HG03342 (cell line): Measurements from ENCODE around the gene DOCK8.
A peak's percentile ranks its signal among the peaks of the same experiment; 100 is the strongest.

Source experiments
- ATAC-seq: cut with Tn5 transposase; IDR thresholded peaks from one replicate; pipeline ENCODE4 v1.9.1; 2021; ENCODE audit warnings: mild to moderate bottlenecking, moderate library complexity; ENCODE audit not compliant: unreplicated experiment

DOCK8 gene

DNA sequence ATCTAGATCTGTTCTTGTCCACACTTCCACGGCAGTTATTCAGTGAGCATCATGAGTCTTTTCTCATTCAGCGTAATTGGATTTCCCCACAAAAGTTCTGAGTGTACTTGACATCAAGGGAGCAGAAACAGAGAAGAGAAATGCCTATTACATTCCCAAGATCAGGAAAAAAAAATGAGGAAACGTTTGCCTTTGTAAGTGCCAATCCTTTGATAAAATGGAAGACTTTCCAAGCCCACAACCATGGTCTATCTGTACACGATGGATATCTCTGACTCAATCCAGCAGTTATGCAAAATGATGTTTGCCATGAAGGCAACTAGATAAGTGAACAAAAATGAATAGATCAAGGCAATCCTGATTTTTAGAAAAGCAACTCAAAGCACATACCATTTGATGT, 235.9 kb downstream of the DOCK8 start:
- no peak for ATAC-seq

DNA sequence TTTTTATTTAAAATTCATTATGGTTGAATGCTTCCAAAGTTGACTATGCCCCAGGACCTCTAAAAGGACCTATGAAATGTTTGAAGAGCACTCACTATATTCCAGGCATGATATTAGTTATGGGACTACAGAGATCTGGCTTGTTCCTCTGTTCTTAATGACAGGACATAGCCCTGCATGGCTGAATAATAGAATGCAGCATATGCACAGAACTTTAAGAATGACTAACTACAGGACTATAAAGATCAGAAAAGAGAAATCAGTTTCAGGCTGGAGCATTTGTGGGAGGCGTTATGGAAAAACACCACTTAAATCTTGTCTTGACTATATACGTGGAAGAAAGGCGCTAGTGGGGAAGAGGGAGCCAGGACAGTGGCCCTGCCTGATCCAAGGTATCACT, 239.2 kb downstream of the DOCK8 start:
- ATAC-seq: no peak

DNA sequence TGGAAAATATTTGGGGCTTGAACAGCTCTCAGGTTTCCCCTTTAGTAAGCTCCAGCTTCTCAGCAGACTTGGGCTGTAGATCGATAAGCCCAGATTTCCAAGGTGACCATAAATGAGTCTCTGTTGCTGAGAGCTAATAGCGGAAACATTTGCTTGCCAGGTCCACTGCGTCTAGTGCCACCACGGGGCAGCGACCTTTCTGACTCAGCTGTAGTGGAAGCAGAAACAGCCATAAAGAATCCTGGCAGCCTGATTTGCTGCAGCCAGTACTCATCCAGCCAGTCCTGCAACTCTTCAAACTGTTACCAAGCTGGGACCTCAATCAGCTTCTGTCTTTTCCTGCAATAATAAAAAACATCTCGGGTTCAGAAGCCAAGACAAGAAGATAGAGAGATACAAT, 241.7 kb downstream of the DOCK8 start:
- ATAC-seq: no peak

DNA sequence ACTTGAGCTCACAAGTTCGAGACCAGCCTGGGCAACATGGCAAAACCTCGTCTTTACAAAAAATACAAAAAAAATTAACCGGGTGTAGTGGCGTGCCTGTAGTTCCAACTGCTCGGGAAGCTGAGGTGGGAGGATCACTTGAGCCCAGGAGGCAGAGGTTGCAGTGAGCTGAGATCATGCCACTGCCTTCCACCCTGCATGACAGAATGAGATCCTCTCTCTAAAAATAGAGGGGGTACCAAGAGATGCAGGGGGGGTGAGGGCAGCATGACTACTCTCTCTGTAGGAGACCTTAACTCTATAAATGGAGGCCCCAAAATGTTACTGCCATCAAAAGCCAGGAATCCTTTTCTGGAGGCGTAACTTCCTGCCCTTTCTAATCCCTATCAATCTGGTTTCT, 243.9 kb downstream of the DOCK8 start:
- no peak for ATAC-seq

DNA sequence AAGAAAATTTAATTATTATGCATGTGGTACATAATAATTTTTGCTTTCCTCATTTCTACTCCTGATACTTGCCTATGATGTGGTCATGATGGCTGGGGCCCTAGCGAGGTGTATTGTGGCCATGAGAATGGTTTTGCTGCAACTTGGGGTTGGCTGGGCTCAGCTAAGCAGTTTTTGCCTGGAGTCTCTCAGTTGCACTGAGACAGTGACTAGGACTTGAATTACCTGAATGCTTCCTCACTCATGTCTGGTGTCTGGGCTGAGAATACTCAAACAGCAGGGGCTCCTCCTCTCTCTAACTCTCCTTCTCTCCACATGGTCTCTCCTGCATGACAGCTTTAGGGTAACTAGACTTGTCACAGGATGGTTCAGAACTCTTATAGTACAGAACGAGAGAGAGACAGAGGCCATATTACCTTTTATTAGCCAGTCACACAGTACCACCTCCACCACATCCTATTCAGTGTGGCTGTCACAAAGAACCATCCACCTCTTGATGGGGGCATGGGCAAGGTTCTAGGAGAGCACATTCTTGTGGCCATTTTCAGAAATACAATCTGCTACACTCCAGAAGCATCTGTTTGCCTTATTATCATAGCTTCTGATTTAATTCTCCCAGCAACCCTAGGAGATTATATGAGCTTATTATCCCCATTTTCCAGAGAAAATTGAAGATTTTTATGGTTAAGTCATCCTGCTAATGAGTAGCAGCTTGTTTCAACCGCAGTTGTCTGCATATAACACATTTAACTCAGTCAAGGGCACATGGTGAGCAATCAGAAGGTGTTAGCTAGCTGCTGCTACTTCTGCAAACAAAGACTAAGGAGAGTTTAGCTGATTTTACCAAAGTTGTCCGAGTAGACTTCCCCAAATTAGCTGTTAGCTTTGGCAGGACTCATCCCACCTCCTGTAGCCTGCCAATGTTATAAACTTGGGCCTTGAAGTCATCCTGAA, 245.1 kb downstream of the DOCK8 start:
- no peak for ATAC-seq

DNA sequence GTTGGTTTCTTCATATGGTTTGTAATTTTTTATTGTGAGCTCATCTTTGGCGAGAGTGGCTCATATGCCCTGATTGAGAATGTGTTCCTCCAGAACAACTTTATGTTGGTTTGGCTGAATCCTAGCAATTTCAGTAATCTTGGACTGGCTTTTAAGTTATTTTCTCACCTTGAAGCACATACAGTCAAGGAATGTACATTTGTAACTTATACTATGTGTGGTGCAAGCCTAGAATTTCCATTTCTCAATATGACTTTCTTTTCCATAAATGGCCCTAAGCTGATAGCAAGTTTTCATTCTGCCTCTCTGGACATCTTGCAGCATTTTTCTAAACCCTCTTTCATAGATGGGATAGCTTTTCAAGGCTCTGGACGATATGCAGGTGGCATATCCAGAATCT, 247.5 kb downstream of the DOCK8 start:
- no peak for ATAC-seq

DNA sequence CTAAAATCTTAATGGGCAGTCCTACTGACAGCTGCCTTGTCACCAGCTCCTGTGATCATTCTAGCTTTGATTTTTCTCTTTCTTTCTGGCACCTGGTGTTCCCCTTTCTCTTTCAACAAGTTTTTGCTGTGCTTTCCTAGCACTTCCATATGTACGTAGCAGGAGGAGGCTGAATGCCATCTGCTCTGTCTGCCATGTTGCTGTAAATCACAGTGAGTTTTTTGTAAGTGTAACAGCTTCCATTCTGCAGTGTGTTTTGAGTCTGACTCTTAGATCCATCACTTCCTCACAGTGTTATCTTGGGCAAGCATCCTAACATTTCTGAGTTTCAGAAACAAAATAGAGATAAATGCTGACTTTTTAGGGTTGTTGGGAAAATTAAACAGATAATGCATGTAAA, 247.9 kb downstream of the DOCK8 start:
- ATAC-seq: no peak

DNA sequence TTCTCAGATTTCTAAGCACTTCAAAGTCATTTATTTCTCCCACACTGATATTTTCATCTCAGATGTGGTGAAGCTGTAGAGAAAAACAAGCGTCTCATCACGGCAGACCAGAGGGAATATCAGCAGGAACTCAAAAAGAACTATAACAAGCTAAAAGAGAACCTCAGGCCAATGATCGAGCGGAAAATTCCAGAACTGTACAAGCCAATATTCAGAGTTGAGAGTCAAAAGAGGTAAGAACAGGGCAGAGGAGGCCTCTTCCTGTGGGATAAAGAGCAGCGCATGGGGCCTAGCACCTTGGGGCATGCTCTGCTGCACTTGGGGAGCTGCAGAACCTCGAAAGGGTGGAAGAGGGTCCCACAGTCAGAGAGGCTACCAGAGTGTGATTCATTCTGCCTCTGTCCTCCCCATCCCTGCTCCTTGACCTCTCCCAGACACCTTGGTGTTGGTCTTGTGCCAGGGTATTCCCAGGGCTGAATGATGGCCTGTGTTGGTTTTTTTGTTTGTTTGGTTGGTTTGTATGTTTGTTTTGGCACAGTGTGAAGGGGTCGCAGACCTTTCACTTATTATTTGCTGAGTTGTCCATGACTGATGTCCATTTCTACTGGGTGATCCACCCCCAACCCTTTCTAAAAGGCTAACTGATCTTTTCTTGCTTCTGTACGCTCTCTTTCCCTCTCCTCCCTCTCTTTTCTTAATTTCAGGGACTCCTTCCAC, 248.9 kb downstream of the DOCK8 start:
- no peak for ATAC-seq

DNA sequence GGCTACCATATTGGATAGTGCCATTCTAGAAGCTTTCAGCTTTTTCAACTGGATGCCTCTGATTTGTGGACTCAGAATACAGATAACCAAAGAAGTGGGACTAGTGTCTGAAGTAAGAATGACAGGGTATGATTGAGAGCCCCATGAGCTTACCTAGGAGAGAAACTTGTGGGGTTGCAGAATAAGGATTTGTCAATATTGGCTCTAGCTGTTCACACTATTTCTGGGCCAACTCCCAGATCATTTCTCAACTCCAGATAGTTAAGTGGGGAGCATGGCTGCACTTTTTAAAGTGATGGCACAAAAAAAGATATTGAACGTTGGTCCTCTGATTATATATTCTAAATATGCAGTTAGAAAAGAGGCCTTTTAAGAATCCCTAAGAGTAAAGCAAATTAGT, 252.1 kb downstream of the DOCK8 start:
- ATAC-seq: no peak

DNA sequence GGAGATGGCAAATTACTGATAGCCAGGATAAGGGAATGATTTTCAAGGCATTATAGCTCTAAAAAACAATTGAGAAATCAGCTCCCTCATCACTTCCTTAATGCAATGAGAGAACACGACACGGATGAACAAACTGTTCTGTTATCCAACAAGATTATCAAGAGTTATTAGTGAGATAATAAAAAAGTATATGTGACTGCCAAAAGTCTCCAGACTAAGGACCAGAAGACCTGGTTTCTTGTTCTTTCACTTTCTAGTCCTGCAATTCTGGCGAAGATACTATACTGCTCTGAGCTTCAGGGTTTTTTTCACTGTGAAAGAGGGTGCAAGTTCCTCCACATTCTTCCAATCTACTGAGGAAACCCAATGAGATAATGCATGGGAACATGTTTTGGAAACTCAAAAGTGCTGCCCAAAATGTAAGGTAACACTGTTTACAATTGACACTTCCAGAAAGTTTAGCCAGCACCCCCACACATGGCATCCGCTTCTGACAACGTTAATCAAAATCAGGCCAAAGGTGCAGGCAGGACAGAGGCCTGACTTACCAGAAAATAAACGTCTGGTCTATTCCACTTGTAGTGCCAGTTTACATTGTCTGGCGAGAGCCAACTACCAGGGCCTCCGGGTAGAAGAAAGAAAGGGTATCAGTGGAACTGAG, 254.2 kb downstream of the DOCK8 start:
- no peak for ATAC-seq

DNA sequence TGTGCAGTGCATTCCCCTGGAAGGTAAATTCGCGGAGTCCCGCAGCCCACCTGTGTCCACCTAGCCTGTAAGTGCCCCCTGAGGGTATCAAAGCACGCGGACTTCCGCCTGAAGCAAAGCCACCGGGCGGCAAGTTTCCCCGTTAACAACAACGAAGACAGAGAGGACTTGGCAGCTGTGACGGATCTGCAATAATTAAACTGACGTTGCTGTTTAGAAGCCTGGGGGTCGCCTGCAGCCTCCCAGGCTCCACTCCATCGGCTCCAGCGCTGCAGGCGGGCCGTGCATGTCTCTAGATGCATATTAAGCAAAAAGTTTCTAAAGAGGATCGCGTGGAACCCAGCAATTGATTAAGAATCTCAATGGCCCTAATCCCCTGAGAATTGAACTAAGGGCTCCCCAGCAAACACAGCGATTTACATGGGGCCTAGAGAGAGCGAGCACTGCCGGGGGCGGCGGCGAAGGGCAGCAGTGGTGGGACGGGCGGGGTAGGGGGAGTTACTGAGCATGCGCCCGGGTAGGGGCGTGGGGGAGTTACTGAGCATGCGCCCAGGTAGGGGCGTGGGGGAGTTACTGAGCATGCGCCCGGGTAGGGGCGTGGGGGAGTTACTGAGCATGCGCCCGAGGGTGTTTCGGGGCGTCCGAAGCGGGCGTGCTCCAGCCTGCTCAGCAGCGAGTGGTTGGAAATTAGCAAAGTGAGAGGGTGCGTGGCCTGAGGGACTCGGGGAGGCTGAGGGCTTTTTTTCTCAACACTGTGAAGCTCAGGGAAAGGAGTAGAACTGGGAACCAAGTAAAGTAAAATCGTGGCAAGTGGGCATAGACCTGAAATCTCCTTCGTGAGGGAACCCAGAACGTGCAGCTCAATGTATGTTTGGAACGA, 255.2 kb downstream of the DOCK8 start:
- peak; percentile 86 for ATAC-seq

DNA sequence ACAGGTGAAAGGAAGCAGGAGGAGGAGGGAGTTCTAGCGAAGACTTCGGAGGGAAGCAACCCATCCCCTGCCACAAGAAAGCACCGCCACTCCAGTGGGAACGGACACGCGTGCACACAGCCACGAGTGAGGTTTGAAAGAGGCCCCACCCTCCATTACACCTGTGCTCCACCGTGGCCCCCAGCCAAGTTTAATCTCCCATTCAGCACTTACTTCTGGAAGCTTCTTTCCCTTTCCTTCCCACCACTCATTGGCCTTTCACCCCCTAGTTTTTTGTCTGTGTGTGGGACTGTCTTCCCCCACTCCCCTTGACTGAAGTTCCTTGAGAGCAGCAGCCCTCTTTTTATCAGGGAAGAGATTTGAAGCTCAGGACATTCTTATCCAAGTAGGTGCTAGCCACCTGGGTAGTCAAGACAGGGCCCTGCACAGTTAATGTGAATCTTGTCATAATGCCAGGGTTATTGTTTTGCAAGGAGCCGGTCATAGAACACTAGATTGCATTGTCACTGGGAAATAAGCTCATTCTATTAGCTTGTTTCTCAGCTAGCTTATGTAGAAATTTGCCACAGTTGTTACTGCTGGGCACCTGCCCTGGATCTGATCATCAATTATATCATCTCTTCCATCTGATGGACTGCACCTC, 256.0 kb downstream of the DOCK8 start:
- ATAC-seq: no peak

DNA sequence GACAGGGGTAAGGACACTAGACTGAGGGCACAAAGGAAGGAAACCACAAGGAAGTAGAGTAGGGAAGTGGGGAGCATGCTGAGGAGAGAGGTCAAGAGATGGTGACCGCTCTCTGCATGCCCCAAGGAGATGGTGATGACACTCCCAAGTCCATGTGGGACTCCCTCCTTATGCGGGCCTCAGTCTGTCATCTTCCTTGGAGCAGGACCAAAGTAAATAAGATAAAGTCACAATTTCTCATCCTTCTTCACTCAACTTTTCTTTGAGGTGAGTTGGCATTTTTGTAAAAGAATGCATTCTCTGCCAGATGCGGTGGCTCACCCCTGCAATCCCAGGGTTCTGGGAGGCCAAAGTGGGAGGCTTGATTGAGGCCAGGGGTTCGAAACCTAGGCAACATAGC, 256.7 kb downstream of the DOCK8 start:
- no peak for ATAC-seq

DNA sequence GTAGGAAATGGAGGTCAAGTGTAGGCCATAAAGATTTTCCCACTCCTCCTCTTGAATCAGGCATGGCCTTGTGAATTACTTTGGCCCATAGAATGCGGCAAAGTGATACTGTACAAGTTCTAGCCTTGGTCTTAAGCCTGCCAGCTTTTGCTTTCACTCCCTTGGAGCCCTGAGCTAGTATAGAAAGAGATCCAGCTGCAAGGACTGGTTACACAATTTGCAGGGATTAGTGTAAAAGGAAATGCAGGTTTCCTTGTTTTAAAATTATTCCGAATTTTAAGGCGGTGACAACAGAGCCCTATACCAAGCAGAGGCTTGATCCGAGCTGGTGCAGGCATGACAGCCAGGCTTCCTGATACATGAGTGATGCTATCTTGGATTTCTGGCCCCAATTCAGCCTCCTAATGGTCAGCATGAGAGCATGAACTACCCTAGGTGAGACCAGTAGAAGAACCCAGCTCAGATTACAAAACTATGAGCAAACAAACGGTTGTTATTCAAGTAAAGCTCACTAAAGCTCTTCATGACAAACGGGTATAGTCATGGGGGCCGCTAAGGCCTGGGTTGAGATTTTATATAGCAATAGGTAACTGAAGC, 257.9 kb downstream of the DOCK8 start:
- ATAC-seq: no peak

DNA sequence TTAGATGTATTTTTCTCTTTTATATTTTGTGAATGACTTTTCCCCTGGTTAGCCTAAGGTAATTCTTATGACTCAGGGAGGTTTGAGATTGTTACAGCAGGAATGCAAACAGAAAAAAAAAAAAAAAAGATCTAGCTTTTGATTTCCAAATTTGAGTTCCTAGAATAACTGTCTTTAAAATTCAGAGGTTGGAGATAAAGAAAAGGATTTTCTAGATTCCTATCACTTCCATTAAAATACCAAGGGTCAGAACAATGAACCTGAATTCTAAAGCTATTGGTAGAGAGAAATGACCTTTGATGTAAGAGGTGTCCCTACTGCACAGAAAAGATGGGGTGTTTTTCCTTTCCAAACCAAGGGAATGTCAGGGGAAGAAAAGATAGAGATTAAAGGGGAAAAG, 262.5 kb downstream of the DOCK8 start:
- ATAC-seq: no peak

DNA sequence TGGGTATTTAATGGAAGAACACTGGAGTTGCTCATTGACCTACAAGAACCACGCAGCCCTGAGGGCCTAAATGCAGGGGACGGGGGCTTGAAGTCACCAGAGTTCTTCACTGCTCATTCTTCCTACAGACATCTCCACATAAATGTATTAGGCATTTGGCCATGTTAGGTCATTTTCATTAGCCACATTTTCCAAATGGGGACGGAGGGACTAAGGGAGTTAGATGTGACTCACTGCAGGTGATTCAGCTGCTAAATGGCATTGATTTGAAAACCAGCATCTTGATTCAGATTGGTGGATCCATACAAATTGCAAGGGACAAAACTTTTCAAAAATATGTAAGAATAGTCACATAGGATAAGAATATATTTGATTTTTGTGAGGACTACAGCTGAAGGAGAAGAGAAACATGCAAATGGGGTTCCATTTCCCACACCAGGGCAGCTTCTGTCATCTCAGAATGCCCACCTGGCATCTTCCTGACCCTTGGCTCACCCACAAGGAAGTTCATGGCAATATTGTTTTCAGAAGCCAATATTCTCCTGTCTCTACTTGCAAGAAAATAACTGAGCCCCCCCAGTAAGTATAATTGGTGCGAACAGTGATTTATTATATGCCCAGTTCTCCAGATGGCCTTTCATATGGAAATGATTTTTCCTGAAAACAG, 264.8 kb downstream of the DOCK8 start:
- ATAC-seq: no peak

DNA sequence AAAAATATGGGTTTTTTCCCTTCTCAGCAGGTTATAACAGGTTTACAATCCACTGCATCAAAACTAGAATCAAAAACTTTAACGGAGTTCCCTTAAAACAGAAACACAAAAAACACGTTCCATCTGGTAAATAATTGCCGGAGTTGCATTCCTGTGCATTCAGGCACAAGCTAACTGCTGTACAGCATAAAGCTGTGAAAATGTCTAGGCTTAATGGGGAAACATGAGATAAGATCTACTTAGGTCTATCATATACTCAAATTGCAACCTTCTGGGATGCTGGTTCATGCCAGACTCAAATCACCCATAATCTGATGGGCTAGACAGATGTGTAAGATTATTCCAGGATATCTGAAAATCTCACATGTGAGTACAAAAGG, 265.3 kb downstream of the DOCK8 start:
- ATAC-seq: no peak

DNA sequence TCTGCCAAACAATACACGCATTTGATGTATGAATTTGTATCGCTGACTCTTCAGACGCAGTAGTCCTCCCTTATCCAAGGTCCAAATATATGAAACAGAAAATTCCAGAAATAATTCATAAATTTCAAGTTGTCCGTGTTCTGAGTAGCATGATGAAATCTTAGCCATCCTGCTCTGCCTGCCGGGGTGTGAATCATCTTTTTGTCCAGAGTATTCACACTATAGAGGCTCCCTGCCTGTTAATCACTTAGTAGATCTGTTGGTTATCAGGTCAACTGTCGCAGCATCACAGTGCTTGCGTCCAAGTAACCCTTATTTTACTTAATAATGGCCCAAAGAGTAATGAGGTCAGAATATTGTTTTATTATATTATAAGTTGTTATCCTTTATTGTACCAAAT, 268.1 kb downstream of the DOCK8 start:
- no peak for ATAC-seq

DNA sequence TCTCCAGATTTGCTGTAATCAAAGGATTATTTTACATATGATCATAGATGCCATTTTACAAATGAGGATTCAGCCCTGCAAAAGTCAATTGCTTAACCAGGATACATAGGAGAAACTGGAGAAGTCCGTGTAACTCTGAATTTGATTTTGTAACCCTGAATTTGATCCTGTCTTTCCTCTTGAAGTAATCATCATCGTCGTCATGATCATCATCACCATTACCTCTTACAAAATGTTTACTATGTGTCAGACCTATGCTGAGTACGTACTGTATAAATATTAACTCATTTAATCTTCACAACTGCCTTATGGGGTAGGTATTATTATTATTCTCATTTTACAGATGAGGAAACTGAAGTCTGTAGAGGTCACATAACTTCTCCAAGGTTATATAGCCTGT, 271.5 kb downstream of the DOCK8 start:
- ATAC-seq: no peak
